Smooth muscle cell of the brain vasculature (primary cell): Measurements from ENCODE around the gene FBN1.

Source experiments
- DNase-seq: peaks from one replicate; pipeline ENCODE4 v3.0.0-alpha.2; 2012; ENCODE audit warnings: low read depth, low spot score

FBN1 gene

GRCh38 chr15:48400086-48400485 lies 245.4 kb downstream of the FBN1 start:
- DNase-seq = no peak

DNA sequence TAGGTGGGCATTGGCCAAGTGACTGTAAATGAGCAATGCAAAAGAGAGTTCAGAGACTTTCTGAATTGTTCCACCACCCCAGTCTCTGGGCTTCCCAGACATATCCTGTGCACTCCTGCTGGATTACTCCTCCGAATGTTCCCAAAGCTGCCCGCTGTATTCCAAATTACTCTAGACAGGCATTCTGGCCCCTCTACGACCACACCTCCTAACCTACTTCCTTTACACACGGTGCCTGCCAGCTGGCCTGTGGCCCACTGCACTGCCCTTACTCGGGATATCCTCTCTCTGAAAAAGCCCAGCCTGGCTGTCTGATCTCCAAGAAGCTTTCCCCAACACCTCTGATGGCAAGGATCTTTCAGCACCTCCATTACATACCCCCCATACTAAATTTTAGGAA lies 247.7 kb downstream of the FBN1 start:
- DNase-seq = no peak

GRCh38 chr15:48396020-48396419 lies 249.5 kb downstream of the FBN1 start:
- DNase-seq = no peak

GRCh38 chr15:48395521-48396011 lies 249.9 kb downstream of the FBN1 start:
- DNase-seq = no peak

DNA sequence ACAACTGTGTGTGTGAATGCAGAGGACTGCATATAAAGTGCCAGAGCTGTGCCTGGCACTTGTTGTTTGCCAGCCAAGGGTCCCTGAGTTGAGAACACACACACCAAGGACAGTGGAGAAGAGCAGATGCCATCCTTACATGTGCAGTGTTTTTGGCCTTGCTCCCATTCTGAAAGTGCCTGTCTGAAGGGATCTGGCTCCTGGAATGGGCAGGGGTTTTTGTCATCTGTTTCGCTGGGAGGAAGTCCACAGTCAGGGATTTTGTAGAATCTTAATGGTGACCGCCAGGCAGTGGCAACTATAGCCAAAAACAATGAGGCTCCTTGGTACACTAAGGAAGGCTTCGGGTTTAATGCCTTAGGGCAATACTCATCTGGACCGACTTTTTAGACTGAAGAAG lies 250.5 kb downstream of the FBN1 start:
- DNase-seq = no peak

GRCh38 chr15:48393645-48394506 lies 251.6 kb downstream of the FBN1 start:
- DNase-seq = no peak

GRCh38 chr15:48392356-48392755 lies 253.2 kb downstream of the FBN1 start:
- DNase-seq = no peak

GRCh38 chr15:48391950-48392349 lies 253.6 kb downstream of the FBN1 start:
- no peak for DNase-seq

DNA sequence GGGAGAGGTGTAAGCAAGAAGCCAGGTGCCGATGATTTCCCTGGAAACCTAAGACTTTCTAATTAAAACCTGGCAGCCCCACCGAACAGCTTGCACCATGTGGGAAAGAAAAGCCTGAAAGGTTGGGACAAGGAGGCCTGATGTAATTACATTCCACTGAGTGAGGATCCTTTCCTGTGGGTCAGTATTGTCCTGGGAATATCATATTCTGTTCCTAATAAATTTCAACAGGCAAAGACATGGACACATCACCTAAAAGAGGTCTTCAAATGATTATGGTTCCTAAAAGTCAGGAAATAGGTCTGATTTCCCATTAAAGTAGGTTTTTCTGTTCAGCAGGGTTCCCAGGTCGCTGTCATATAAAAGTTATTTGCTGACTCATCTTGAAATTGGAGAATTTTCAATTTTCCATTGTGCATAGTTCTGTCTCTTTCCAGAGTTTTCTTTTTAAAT lies 255.8 kb downstream of the FBN1 start:
- DNase-seq = no peak

DNA sequence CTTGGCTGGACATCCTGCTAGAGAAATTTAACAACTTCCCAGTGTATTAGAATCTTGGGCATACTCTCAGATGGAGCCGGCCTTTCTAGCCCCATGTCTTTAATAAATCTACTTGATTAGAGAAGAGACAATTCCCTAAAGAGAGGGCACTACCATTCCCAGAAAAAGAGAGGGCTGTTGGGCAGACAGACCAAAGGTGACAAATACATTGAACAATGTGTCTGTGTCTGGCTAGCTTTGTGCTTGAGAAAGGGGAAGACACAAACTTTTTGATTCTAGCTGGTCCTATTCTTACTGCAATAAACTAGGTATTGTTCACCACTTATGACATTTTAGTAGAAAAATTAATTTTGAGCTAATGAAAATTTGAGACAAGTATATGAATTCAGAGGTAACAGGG lies 256.6 kb downstream of the FBN1 start:
- DNase-seq = no peak

DNA sequence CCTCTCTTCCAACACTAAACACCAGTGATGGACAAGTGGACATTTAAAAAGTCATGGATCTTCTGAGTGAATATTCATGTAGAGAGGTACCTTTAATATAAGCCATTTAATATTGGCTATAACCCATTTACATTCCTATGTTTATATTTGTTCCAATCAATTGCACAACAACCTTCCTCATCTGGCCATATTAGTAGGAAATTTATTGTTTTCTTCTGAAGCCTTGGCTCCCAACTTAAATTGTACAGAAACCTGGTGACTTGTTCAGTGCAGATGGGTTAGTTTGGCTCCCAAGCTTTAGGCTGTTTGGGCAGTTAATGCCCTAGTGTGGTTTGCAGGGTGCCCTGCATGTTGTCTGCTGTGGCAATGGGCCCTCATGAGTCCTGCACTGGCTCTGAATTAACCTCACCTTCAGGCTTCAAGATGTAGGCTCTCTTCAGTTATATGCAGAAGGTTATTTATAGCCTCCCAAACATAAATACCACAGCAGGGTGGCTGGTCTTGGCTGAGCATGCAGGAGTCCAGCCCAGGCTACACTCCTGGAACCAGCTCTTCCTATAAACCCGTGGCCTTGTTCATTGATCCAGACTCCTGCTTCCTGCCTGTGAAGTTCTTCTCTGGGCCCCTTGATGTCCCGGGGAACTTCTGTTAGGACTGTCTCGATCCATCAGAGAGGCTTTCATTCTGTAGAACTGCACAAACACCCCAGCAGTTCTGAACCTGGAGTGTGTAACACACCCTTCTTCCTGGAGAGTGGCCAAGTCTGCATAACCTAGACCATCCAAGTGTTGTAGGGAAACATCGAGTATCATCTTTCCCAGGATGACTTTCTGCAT lies 257.3 kb downstream of the FBN1 start:
- DNase-seq = no peak

DNA sequence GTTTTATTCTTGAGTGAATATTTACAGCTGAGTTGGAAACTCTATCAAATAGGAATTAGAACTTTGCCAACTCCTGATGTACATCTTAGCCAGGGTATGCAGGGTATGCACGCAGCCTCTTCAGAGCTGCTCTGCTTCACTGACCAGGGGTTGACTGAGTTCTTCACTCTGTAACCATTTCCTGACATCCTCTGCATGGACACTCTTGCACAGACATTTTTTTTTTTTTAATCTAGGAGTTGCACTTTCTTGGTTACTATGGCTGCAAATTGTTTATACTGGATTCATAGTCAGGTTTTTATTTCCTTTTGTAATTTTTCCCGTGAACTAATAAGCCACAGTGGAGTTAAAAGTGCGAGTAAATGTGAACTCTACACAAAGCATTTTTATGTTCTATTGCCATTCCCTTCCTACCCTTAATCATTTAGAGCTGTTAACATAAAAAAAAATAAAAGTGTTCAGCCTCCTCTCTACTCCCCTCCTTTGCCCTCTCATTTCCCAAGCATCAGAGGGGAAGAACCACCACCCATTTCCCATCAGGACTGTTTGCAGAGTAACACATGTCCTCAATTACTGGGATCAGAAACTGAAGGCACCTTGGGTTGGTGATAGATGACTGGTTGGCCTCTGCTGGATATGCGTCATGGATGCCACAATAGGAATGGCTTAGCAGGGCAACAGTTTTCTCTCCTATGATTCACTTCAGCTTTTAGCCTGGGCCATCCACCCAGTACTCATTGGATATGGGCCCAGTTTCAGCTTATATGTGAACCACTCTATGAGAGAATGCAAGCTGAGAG lies 260.3 kb downstream of the FBN1 start:
- DNase-seq = no peak

- no peak for DNase-seq
These were observed 260.9 kb downstream of the FBN1 start for GRCh38 chr15:48384616-48385015.

DNA sequence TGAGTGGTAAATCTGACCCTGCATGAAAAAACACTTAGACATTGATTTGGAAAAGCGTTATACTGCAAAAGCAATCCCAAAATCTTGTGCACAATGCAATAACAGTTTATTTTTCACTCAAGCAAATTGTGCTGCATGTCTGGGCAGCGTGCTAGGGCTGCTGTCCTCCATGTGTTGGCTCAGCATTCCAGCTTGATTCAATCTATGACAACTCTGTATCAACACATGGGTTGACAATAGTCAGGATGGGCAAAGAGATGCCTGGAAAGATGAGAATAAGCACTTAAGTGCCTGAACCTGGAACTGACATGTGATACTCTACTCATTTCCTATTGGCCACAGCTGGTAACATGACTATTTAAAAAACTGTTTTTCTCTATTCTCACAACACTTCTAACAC lies 262.5 kb downstream of the FBN1 start:
- no peak for DNase-seq

GRCh38 chr15:48381861-48382260 lies 263.6 kb downstream of the FBN1 start:
- DNase-seq = no peak

DNA sequence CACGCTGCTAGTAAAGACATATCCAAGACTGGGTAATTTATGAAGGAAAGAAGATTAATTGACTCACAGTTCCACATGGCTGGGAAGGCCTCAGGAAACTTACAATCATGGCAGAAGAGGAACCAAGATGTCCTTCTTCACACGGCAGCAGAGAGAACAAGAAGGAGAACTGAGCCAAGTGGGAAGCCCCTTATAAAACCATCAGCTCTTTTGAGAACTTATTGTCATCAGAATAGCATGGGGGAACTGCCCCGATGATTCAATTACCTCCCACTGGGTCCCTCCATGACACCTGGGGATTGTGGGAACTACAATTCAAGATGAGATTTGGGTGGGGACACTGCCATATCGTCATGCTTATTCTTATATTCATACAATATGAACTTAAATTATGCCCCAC lies 265.3 kb downstream of the FBN1 start:
- DNase-seq = no peak

DNA sequence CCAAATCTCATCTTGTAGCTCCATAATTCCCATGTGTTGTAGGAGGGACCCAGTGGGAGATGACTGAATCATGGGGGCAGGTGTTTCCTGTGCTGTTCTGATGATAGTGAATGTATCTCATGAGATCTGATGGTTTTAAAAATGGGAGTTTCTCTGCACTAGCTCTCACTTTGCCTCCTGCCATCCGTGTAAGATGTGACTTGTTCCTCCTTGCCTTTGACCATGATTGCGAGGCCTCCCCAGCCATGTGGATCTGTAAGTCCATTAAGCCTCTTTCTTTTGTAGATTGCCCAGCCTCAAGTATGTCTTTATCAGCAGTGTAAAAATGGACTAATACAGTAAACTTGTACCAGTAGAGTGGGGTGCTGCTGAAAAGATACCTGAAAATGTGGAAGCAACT lies 269.7 kb downstream of the FBN1 start:
- no peak for DNase-seq

DNA sequence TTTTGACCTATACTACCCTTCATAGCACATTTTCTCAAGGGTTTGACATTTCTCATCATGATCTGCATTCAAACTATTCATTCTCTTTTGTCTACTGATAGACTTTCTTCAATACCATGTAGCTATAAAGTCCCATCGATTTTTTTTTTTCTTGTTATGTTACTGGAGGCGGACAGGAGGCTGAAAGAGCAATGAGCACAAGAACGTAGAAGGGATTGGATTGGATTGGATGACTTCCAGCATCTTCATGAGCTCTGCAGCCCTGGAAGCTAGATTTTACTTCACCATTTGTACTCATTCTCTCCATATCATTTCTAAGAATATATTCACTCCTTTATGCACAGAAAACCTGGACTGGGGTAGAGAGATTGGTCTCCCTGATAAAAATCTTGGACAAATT lies 271.0 kb downstream of the FBN1 start:
- DNase-seq = no peak

GRCh38 chr15:48373821-48374451 lies 271.6 kb downstream of the FBN1 start:
- no peak for DNase-seq

DNA sequence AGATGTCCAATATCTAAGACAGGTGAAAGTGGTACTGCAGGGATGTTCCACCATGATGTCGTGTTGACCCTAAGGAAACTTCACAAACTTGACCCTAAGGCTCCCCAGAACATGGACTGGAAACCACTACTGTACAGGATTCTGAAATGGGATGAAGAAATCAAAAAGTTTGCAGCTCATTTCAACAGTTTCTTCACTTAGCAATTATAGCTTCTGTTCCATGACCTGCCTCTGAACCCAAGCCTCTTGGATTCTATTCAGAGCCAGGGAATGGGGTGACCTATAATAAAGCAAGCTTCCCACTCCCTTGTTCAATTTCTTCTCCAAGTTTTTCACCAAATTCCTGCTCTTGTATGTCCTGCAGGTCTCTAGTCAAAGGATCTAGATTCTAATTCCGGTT lies 273.5 kb downstream of the FBN1 start:
- DNase-seq = no peak

DNA sequence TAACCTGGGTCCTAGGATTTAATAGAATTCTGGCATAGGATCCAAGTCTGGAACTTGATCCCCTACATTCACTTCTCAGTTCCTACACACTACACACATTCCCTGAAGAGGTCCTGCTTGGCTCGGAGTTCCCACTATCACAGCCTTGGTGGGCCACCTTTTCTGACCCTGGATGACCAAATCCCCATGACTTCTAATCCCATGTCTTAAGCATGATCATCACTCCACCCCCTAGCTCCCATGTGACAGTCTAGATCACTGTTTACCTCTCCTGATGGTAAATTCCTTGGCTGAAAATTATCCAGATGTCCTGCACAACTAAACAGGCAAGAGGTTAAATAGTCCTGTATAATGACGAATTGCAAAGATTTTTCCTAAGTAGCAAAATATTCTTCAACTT lies 274.0 kb downstream of the FBN1 start:
- no peak for DNase-seq
